Skin of body (tissue), 2 donors: ENCODE data around the gene DNHD1. TPM values are rescaled to one million over a fixed set of nuclear protein-coding genes. Genes with fewer than 3 reads are reported as not detected.
"Not testable (repeated sequence)": the region's sequence is repeated elsewhere in the genome, so short reads cannot be mapped to it uniquely, and the experiment has no call there.

Experiments
- DNase-seq: peaks from one replicate; lab custom pipeline; 2025; lab: John Stamatoyannopoulos, UW
- total RNA-seq: library from RNA; depleted of rRNA; stranded (reverse); fragments of >200 nt; gene quantifications from one replicate; pipeline ENCODE4 v1.2.3, GENCODE V29; 2014

Gene DNHD1
- total RNA-seq, 1 donor from 2014 or later, result 7.0 TPM

DNA sequence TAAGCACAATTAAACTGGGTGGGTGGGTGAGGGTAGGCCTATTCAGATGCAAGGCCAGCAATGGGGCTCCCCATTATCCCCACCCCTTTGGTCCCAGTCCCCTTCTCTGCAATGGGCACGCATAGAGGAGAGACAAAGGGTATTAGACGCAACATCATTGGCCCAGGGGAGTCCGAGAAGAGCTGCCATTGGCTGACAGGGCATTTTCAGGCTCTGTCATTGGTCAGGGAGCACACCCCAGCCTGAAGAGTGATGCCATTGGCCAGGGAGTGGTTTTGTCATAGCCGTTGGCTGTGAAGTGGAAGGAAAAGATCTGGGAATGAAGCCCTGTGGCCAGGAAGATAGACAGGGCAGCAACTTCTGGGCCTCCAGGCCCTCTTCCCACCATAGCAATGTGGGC is 20.5 kb upstream of the DNHD1 start:
- DNase-seq, result no peak

GRCh38 chr11:6480299-6480914 is 16.7 kb upstream of the DNHD1 start:
- DNase-seq, result no peak

- peak; percentile 99 for DNase-seq
Observed at GRCh38 chr11:6481012-6481923, 15.8 kb upstream of the DNHD1 start, which contains the start of the genes ARFIP2 and TIMM10B. ARFIP2 (minus strand) TSS chr11:6481331; CDS start chr11:6480421, 910 bp downstream. TIMM10B (plus strand) TSS chr11:6481501; CDS start chr11:6481517, 16 bp downstream.

GRCh38 chr11:6481924-6482275 is 15.2 kb upstream of the DNHD1 start:
- no peak for DNase-seq

DNA sequence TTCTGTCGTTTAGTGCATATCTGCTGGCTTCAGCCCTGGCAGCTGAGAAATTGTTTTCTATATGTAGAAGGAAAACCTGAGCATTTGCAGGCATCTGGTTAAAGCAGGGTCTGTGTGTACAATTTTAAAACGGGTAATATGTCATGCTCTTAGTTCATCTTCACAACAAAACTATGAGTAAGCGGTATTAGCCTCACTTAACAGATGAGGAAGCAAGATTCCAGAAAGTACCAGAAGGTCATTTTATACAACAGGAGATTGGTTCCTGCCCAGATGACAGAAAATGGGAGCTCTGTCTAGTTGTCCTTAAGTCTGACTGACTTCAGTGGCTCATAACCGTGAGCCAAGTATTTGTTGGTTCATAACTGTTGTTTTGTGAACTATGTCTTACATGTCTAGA is 14.6 kb upstream of the DNHD1 start:
- no peak for DNase-seq

GRCh38 chr11:6483015-6483414 is 14.1 kb upstream of the DNHD1 start:
- DNase-seq, result no peak

- DNase-seq, result no peak
Observed at GRCh38 chr11:6485661-6486060, 11.4 kb upstream of the DNHD1 start.

GRCh38 chr11:6486256-6486655 is 10.8 kb upstream of the DNHD1 start:
- no peak for DNase-seq

- no peak for DNase-seq
Observed at GRCh38 chr11:6486938-6487337, 10.1 kb upstream of the DNHD1 start.

- DNase-seq, result no peak
Observed at GRCh38 chr11:6488342-6488741, 8.7 kb upstream of the DNHD1 start.

- DNase-seq, result no peak
Observed at GRCh38 chr11:6488821-6489220, 8.3 kb upstream of the DNHD1 start.

- no peak for DNase-seq
Observed at GRCh38 chr11:6489306-6489705, 7.8 kb upstream of the DNHD1 start.

DNA sequence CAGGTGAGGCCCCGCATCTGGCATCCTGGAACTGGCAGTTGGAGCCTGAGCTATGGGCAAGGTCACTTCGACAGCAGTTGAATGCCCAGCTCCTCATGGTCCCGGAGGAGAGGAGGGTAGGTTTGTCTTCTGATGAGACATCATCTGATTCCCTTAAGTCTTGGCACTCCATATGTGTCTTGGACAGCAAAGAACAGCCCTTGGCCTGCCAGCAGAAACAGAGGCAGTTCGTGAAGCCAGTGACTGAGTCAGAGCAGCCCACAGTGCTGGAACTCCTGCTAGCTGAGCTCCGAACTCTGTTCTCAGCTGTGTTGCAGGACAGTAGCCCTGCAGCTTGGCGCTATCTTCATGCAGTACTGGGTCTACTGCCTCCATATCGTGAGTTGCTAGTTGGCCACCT is 1.0 kb downstream of the DNHD1 start:
- no peak for DNase-seq

DNA sequence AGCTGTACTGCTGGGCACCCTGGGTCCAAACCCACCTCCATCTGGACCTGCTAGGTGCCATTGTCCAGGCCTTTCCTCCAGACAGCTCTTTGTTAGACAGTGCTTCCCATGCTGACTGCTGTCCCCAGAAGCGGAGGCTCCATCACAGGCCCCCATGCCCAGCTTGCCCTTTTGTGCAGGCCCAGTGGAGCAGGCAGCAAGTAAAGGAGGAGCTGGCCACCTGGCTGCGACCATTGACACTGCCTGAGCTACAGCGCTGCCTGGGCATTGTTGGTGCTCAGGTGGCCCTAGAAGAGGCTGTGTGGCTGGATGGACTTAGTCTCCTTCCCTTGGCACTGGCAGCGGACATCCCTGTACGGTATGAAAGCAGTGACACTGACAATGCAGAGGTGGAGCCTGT is 1.5 kb downstream of the DNHD1 start:
- no peak for DNase-seq

- no peak for DNase-seq
Observed at GRCh38 chr11:6502382-6502781, 5.3 kb downstream of the DNHD1 start.

DNA sequence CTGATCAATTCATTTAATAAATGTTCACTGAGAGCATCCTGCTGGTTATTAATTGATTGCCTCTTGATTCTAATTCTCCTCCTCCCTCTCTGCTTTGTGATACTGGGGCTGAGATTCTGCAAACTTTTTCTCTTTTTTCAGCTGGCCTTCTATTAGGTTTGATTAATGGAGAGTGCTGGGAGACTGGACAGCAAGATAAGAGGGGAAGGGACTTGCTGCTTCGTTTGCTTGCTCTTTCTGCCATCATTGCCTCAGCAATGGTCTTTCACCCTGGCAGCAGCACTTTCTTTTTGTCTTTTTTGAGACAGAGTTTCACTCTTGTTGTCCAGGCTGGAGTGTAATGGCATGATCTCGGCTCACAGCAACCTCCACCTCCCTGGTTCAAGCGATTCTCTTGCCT is 7.1 kb downstream of the DNHD1 start:
- DNase-seq, result no peak

DNA sequence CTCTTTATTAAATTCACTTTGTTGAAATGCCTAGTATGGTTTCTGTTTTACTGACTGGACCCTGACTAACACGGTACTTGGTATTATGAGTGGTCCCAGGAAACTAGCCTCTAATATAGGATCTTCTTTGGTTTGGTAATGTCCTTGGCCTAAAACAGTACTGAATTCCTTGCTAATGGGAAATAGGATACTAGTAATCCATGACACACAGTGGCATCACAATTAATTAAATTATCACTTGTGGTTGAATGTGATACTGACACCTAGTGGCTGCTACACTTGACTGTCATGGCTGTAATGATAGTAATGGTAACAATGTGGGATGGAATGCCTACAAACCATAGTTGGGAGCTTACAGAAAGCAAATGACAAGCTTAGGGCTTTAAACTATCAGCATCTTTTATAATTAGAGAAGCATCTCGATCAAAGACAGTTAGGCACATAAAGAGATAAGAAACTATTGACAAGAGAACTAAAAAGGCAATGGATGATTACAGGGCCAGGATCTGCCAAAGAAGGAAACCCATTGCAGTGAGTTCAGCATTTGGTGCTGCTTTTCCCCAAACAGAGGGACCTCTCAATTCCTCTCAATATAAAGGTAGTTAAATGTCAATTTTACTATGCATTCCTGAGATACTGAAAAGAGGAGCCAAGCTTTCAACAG is 8.6 kb downstream of the DNHD1 start:
- DNase-seq, result peak; percentile 18

GRCh38 chr11:6516865-6517264 is 19.8 kb downstream of the DNHD1 start:
- DNase-seq, result no peak

- no peak for DNase-seq
Observed at GRCh38 chr11:6520265-6520664, 23.2 kb downstream of the DNHD1 start.

- not testable (repeated sequence) for DNase-seq
Observed at GRCh38 chr11:6521946-6522345, 24.9 kb downstream of the DNHD1 start.

DNA sequence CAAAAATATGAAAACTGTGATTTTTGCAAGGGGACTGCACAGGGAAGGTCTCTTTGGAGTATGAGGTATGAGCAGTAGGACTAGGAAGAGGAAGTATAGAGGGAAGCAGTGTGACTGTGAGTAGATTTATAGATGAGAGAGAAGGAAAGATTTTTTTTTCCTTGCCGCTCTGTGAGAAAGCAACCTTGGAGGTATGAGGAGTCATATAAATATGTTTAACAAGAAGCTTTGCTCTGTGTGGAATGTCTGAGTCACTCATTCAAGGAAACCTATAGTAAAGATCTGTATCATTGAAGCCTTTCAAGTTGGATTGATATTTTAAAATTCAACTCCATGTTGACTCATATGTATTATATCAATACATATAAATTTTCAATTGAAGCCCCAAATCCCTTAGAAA is 26.2 kb downstream of the DNHD1 start:
- DNase-seq, result no peak

DNA sequence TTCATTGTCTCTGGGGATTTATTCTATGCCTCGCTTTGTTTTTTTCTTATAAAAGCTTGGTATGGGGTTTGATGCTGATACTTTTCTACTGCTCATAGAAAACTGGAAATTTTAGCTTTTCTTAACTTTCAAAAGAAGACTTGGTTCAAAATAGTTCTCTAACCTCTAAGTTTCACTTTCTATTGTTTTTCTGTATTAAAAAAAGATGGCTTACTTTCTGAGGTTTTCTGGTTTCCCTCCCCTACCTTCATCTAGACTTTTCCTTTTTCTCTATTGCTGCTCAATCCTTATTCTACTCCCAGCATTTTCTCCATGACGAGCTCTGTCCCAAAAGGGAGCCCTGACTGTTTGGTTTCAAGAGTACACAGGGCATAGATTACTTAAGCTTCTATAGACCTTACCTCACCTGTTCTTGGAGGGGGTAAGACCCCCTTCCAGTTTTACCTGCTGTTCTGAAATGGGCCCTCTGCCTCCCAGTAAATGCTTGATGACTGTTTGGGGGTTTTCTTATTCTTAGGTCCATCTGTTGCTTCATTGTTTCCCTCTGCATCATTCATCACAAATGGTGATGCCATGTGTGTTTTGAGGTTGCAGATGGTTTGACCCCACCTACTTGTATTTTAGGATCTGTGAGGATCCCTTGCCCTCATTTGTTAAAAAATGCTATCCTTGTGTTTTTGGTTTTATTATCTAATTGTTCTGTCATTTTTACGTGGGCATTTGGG is 29.5 kb downstream of the DNHD1 start:
- DNase-seq, result no peak
